Progenitor cell of endocrine pancreas (in vitro differentiated cells): ENCODE measurements around the gene PTBP2. TPM values are rescaled to one million over a fixed set of nuclear protein-coding genes. Genes with fewer than 3 reads are reported as not detected.
"Not testable (repeated sequence)": the region's sequence is repeated elsewhere in the genome, so short reads cannot be mapped to it uniquely, and the experiment has no call there.

Experiments
- DNase-seq: peaks from one replicate; pipeline ENCODE4 v3.0.0; 2021; ENCODE audit warnings: low spot score; ENCODE audit not compliant: unreplicated experiment
- H3K27ac Mint-ChIP-seq: 2 replicates; pipeline ENCODE4 v1.8.0; 2021; ENCODE audit warnings: mild to moderate bottlenecking, moderate library complexity, mixed read lengths
- H3K27me3 Mint-ChIP-seq: 2 replicates; pipeline ENCODE4 v1.8.0; 2021; ENCODE audit warnings: mixed read lengths
- H3K36me3 Mint-ChIP-seq: 2 replicates; pipeline ENCODE4 v1.8.0; 2022; ENCODE audit warnings: mixed read lengths; ENCODE audit not compliant: insufficient read depth
- H3K4me1 Mint-ChIP-seq: 2 replicates; pipeline ENCODE4 v1.8.0; 2021; ENCODE audit warnings: low read depth, mixed read lengths
- H3K4me3 Mint-ChIP-seq: 2 replicates; pipeline ENCODE4 v1.8.0; 2021; ENCODE audit warnings: low read depth, mild to moderate bottlenecking, moderate library complexity, mixed read lengths
- H3K9me3 Mint-ChIP-seq: 2 replicates; pipeline ENCODE4 v1.8.0; 2021; ENCODE audit warnings: low read depth, mixed read lengths
- total RNA-seq: library from RNA; stranded (reverse); gene quantifications from 2 replicates; pipeline ENCODE4 v1.2.1, GENCODE V29; 2021
- TF ChIP-seq, protein P1 (sequence below): fragments of 200-600 bp; sonication (generic); IDR thresholded peaks from one replicate; pipeline ENCODE4 v1.5.0; 2021; ENCODE audit warnings: antibody characterized with exemption, mild to moderate bottlenecking; ENCODE audit not compliant: unreplicated experiment

Gene PTBP2
- total RNA-seq, 1 donor from 2014 or later: 91.2 TPM

DNA sequence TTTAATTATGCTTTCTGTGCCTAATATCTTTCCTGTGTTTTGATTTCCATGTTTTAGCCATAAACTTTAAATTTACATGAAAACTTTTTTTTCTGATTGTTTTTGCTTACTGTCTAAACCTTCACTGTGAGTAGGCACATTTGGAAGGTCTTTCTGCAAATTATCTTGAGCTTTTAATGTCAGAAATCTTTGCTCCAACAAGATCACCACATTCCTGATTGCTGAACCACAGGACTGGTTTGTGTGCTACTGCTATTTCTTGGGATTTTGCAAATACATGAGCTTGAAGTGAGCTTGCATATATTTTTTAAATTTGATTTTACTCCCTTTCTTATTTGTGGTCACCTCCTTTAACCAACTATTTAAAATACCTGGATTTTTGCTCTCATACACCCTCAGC, 61.3 kb downstream of the PTBP2 start:
- TF ChIP-seq, protein P1, sequence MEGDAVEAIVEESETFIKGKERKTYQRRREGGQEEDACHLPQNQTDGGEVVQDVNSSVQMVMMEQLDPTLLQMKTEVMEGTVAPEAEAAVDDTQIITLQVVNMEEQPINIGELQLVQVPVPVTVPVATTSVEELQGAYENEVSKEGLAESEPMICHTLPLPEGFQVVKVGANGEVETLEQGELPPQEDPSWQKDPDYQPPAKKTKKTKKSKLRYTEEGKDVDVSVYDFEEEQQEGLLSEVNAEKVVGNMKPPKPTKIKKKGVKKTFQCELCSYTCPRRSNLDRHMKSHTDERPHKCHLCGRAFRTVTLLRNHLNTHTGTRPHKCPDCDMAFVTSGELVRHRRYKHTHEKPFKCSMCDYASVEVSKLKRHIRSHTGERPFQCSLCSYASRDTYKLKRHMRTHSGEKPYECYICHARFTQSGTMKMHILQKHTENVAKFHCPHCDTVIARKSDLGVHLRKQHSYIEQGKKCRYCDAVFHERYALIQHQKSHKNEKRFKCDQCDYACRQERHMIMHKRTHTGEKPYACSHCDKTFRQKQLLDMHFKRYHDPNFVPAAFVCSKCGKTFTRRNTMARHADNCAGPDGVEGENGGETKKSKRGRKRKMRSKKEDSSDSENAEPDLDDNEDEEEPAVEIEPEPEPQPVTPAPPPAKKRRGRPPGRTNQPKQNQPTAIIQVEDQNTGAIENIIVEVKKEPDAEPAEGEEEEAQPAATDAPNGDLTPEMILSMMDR: no peak
- H3K4me3 Mint-ChIP-seq: no peak overlapping the region
- no peak overlapping the region for H3K27ac Mint-ChIP-seq
- peaks cover 6% of the 10 kb centered on the region for H3K4me1 Mint-ChIP-seq
- H3K36me3 Mint-ChIP-seq: peaks cover 23% of the 10 kb centered on the region
- H3K9me3 Mint-ChIP-seq: no peaks in the 10 kb centered on the region
- no peak for DNase-seq
- no peaks in the 10 kb centered on the region for H3K27me3 Mint-ChIP-seq

DNA sequence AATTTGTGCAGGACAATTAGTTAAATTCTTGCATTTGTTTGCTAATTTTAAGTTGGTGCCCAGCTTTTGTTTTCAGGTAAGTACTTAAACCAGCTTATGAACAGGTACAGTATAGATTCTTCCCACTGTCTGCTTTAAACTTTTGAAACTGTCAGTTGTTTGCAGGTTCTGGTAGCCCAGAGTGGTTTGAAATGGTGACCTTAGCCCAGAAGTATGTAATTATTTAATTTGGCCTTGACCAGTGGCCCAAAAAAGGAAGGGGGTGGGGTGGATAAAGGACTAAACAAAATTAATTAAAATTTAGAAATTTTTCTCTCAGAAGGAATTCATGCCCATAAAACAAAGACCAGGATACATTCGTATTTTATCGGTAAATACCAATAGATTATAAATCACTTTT, 69.0 kb downstream of the PTBP2 start:
- H3K27me3 Mint-ChIP-seq: no peaks in the 10 kb centered on the region
- H3K9me3 Mint-ChIP-seq: no peaks in the 10 kb centered on the region
- peaks cover 30% of the 10 kb centered on the region for H3K36me3 Mint-ChIP-seq
- TF ChIP-seq, protein P1: no peak
- DNase-seq: no peak
- H3K4me3 Mint-ChIP-seq: no peak overlapping the region
- no peak overlapping the region for H3K27ac Mint-ChIP-seq
- no peaks in the 10 kb centered on the region for H3K4me1 Mint-ChIP-seq

DNA sequence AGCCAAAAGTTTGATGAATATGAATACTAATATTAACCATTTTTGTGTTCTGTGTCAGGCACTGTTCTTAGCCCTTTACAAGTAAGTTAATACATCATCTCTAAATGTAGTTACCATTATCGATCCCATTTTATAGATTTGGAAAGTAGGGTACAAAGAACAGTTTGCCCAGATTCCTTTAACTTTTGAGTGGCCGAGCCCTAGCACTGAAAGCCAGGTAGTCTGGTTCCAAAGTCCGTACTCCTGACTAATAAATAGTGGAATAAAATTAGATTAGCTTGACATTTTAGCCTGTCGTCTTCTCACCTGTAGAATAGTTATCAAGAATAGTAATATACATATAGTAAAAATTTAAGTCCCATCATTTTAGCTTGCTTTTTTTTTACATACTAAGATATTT, 70.6 kb downstream of the PTBP2 start:
- H3K9me3 Mint-ChIP-seq: peaks cover 7% of the 10 kb centered on the region
- H3K27me3 Mint-ChIP-seq: no peaks in the 10 kb centered on the region
- TF ChIP-seq, protein P1: no peak
- DNase-seq: no peak
- no peak overlapping the region for H3K27ac Mint-ChIP-seq
- no peak overlapping the region for H3K4me3 Mint-ChIP-seq
- H3K4me1 Mint-ChIP-seq: no peaks in the 10 kb centered on the region
- peaks cover 42% of the 10 kb centered on the region for H3K36me3 Mint-ChIP-seq

GRCh38 chr1:96801696-96802095, 80.1 kb downstream of the PTBP2 start:
- H3K36me3 Mint-ChIP-seq: peaks cover 36% of the 10 kb centered on the region
- H3K27ac Mint-ChIP-seq, H3K27me3 Mint-ChIP-seq, H3K4me3 Mint-ChIP-seq, H3K4me1 Mint-ChIP-seq, DNase-seq, H3K9me3 Mint-ChIP-seq: not testable (repeated sequence)

- H3K27me3 Mint-ChIP-seq: no peaks in the 10 kb centered on the region
- peaks cover 31% of the 10 kb centered on the region for H3K36me3 Mint-ChIP-seq
- no peaks in the 10 kb centered on the region for H3K9me3 Mint-ChIP-seq
- no peak overlapping the region for H3K4me3 Mint-ChIP-seq
- H3K27ac Mint-ChIP-seq: no peak overlapping the region
- no peak for DNase-seq
- TF ChIP-seq, protein P1: no peak
- no peaks in the 10 kb centered on the region for H3K4me1 Mint-ChIP-seq
Measured at GRCh38 chr1:96804648-96805047, 83.1 kb downstream of the PTBP2 start.

DNA sequence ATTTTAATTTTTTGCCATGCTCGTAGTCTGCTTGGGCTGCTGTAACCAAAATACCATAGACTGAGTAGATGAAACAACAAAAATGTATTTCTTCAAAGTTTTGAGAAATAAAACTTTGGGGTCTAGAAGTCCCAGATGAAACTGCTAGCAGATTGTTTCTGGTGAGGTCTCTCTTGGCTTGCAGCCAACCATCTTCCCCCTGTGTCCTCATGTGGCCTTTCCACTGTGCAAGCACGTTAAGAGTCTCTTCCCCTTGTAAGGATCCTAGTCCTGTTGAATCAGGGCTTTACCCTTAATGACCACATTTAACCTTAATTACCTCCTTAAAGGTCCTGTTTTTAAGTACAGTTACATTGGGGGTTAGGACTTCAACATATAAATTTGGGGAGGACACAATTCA, 86.6 kb downstream of the PTBP2 start:
- no peak for DNase-seq
- Mint-ChIP-seq H3K27me3 (no peaks in the 10 kb centered on the region), H3K4me1 (no peaks in the 10 kb centered on the region), H3K9me3 (no peaks in the 10 kb centered on the region), H3K4me3 (no peak overlapping the region), H3K36me3 (peaks cover 48% of the 10 kb centered on the region), H3K27ac (no peak overlapping the region)
- TF ChIP-seq, protein P1: no peak
